ENCODE data around the gene OR6C75. TPM values are rescaled to one million over a fixed set of nuclear protein-coding genes. Genes with fewer than 3 reads are reported as not detected.
"Not testable (repeated sequence)": the region's sequence is repeated elsewhere in the genome, so short reads cannot be mapped to it uniquely, and the experiment has no call there.

The OR6C75 gene
- total and polyA plus RNA-seq, 10 donors, result not detected

DNA sequence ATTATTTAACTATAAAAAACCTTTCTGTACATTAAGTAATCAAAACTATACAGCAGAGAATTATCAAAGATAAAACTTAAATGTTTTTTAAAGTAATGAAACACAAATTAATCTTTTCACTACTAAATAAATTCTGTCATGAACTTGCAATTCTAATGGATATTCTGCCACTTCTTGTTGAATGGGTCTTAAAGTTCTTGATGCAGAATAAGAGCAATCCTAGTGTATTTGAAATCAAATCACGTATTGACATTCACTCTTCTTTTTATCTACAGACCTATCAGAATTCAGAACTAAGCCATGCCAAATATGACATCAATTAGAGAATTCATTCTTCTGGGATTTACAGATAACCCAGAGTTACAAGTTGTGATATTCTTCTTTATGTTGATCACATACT is 37.5 kb downstream of the OR6C75 start, which contains the start of gene OR6C65:
Gene OR6C65 (plus strand): TSS at position 301 of the 400 bp plus-strand sequence. CDS start 0 bp downstream, at position 301.
- Histone ChIP-seq H3K4me1 (no peaks in the 10 kb centered on the region), H3K27me3 (replicated peaks in 1 of 7) (no peaks in the 10 kb centered on the region), H3K9me3 (no peaks in the 10 kb centered on the region), H3K4me3 (no peak within 1 kb of the TSS), H3K27ac (no peak within 1 kb of the TSS), H3K36me3 (no peaks in the 10 kb centered on the region)
- TF ChIP-seq, protein P1, sequence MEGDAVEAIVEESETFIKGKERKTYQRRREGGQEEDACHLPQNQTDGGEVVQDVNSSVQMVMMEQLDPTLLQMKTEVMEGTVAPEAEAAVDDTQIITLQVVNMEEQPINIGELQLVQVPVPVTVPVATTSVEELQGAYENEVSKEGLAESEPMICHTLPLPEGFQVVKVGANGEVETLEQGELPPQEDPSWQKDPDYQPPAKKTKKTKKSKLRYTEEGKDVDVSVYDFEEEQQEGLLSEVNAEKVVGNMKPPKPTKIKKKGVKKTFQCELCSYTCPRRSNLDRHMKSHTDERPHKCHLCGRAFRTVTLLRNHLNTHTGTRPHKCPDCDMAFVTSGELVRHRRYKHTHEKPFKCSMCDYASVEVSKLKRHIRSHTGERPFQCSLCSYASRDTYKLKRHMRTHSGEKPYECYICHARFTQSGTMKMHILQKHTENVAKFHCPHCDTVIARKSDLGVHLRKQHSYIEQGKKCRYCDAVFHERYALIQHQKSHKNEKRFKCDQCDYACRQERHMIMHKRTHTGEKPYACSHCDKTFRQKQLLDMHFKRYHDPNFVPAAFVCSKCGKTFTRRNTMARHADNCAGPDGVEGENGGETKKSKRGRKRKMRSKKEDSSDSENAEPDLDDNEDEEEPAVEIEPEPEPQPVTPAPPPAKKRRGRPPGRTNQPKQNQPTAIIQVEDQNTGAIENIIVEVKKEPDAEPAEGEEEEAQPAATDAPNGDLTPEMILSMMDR (IDR thresholded peaks at IDR 0.05 in 8 of 11, conservative IDR thresholded peaks at IDR 0.05 in 3 of 11), result no peak
- no peak for TF ChIP-seq POLR2AphosphoS5 (IDR thresholded peaks at IDR 0.05)
- TF ChIP-seq POLR2A (IDR thresholded peaks at IDR 0.05), result no peak
- intact Hi-C loops (cut with DNase I; ENCODE audit: low total_unique reads), result no loop called here
- no peak for DNase-seq
- 92 to 98% (median 95%) methylated on average over 1 of the region's 1 CpG for WGBS, 5 donors

DNA sequence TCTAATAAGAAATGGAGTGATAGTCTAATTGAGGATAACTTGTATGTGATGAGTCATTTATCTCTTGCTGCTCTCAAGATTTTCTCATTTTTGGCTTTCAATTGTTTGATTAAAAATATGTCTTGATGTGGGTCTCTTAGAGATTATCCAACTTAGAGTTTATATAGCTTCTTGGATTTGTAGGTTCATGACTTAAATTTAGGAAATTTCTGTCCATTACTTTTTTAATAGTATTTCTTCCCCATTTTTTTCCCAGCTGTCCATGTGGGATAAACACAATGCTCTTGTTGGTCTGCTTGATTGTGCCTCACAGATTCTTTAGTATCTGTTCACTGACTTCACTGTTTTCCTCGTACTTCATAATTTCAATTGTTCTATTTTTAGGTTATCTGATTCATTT is 45.1 kb downstream of the OR6C75 start:
- 51 to 80% (median 67%) methylated on average over 1 of the region's 1 CpG for WGBS, 5 donors
- no peaks in the 10 kb centered on the region for H3K9me3 ChIP-seq
- intact Hi-C loops (cut with DNase I; ENCODE audit: low total_unique reads), result no loop called here
- H3K27me3 ChIP-seq (replicated peaks in 1 of 7), result no peaks in the 10 kb centered on the region
- no peaks in the 10 kb centered on the region for H3K4me1 ChIP-seq
- no peak overlapping the region for H3K4me3 ChIP-seq
- no peak for TF ChIP-seq POLR2AphosphoS5 (IDR thresholded peaks at IDR 0.05)
- TF ChIP-seq, protein P1 (IDR thresholded peaks at IDR 0.05 in 8 of 11, conservative IDR thresholded peaks at IDR 0.05 in 3 of 11), result no peak
- TF ChIP-seq POLR2A (IDR thresholded peaks at IDR 0.05), result no peak
- no peak for DNase-seq
- H3K36me3 ChIP-seq, result no peaks in the 10 kb centered on the region
- no peak overlapping the region for H3K27ac ChIP-seq

DNA sequence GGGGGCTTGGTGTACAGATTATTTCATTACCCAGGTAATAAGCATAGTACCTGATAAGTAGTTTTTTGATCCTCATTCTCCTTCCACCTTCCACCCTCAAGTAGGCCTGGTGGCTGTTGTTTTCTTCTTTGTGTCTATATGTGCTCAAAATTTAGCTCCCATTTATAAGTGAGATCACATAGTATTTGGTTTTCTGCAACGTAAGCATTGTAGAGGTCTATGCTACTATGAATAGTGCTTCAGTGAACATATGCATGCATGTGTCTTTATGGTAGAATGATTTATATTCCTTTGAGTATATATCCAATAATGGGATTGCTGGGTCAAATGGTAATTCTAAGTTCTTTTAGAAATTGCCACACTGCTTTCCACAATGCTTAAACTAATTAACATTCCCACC is 46.4 kb downstream of the OR6C75 start:
- not testable (repeated sequence) for H3K36me3 ChIP-seq
- WGBS, 5 donors, result 81 to 100% (median 94%) methylated on average over 1 of the region's 1 CpG

DNA sequence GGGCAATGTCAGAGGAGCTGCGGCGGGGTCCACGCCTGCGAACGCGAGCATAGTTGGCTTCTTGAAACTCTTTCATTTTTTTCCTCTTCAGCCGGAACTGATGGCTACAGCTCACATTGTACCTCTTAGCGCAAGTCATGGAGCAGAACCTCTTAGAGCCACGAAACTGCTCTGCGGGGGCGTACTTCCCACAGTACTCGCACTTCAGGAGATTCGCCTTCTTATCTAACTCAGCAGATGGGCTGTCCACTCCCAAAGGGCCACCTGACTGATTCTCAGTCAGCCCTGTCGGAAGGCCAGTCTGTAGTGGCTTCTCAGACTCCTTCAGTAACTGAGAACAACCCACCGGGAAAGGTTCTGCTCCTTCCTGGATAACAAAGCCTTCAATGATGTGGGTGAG is 49.4 kb downstream of the OR6C75 start:
- H3K36me3 ChIP-seq; H3K4me1 ChIP-seq; intact Hi-C loops (cut with DNase I; ENCODE audit: low total_unique reads); H3K27ac ChIP-seq; DNase-seq; H3K9me3 ChIP-seq; H3K4me3 ChIP-seq: not testable (repeated sequence)
- 91 to 94% (median 92%) methylated on average over 14 to 15 of the region's 15 CpGs for WGBS, 5 donors
- peaks cover 0 to 10% (median 0%) of the 10 kb centered on the region in 7 donors for H3K27me3 ChIP-seq (replicated peaks in 1 of 7)

More for the DNA sequence above, 46.4 kb downstream of the OR6C75 start:
- H3K4me1 ChIP-seq; H3K27ac ChIP-seq; H3K27me3 ChIP-seq (replicated peaks in 1 of 7); H3K9me3 ChIP-seq; H3K4me3 ChIP-seq; DNase-seq; intact Hi-C loops (cut with DNase I; ENCODE audit: low total_unique reads): not testable (repeated sequence)

DNA sequence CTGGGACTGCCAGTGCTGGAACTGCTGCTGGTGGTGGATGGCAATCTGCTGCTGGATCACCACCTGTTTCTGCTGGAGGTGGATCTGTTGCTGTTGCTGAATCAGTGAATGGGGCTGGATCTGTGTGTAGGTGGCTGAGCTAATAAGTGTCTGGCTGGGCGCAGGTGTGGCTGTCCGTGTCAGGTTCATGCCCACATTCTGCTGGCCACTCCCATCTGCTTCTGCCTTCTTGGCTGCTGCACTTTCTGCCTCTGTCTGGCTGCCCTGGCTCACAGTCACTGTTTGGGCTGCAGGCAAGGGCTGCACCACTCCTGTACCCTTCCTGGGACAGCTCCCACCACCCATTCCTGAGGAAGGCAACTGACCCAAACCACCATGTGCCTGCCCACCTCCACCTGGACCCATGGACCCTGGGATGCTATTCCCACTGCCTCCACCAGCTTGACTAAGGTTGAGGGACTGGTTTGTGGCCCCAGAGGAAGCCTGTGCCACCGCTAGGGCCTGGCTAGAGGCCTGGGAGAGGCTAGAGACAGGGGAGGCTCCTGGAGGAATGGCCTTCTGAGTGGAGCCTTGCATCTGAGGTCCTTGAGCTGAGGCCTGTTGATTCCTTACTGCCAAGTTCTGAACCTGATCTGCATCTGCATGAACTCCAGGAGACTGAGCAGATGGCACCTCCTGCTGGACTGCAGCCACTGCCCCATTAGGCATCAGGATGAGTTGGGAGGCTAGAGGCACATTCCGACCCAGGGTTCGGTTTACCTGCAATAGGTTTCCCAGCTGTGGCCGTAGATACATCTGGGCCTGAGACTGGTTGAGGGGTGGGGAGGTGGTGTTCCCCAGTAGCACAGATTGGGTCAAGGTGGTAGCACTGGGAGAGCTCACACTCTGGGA is 51.0 kb downstream of the OR6C75 start:
- 70 to 98% (median 91%) methylated on average over 2 to 5 of the region's 6 CpGs for WGBS, 5 donors
- DNase-seq; H3K4me1 ChIP-seq; H3K36me3 ChIP-seq; intact Hi-C loops (cut with DNase I; ENCODE audit: low total_unique reads); H3K4me3 ChIP-seq; H3K9me3 ChIP-seq; H3K27ac ChIP-seq: not testable (repeated sequence)
- peaks cover 0 to 14% (median 0%) of the 10 kb centered on the region in 7 donors for H3K27me3 ChIP-seq (replicated peaks in 1 of 7)

Data from spleen (tissue), 11 donors.